ENCODE data around the gene LHFPL6.

DNA sequence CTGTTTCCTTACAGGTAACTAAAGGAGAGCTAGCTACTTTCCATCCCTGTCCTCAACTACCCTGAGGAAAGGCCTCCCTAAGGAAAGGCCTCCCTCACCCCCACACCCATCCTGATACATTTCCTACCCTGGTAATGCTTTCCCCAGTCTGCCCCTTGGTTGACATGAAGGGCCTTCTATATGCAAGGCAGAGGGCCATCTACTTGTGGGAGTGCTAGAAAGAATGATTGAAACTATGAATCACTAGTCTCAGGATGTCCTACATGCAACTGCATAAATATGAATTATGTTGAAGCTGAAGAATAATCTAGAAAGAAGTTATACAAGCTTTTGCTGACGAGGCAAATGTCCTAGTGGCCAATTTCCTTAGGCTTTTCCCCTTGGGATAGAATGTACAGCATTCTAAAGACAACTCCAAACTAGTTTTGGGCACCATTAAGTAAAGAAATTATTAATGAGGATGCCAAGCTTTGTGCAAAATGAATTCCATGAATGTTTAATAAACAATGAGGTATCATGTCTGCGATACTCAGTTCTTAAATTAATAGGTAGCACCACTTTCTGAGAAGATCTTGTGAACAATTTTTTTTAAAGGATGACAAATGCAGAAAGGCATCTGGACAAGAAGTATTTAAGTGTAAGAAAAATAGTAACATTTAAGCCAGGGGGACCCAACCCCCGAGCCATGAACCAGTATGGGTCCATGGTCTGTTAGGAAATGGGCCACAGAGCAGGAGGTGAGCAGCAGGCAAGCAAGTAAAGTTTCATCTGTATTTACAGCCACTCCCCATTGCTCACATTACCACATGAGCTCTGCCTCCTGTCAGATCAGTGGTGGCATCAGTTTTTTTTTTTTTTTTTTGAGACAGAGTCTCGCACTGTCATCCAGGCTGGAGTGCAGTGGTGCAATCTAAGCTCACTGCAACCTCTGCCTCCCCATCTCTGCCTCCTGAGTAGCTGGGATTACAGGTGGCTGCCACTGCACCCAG is 223.0 kb downstream of the LHFPL6 start:
- TF ChIP-seq, protein P1, sequence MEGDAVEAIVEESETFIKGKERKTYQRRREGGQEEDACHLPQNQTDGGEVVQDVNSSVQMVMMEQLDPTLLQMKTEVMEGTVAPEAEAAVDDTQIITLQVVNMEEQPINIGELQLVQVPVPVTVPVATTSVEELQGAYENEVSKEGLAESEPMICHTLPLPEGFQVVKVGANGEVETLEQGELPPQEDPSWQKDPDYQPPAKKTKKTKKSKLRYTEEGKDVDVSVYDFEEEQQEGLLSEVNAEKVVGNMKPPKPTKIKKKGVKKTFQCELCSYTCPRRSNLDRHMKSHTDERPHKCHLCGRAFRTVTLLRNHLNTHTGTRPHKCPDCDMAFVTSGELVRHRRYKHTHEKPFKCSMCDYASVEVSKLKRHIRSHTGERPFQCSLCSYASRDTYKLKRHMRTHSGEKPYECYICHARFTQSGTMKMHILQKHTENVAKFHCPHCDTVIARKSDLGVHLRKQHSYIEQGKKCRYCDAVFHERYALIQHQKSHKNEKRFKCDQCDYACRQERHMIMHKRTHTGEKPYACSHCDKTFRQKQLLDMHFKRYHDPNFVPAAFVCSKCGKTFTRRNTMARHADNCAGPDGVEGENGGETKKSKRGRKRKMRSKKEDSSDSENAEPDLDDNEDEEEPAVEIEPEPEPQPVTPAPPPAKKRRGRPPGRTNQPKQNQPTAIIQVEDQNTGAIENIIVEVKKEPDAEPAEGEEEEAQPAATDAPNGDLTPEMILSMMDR (IDR thresholded peaks at IDR 0.05), result no peak
- TF ChIP-seq POLR2A (IDR thresholded peaks at IDR 0.05), result no peak
